HepG2 (cell line): ENCODE measurements around the gene KIF21B. TPM values are rescaled to one million over a fixed set of nuclear protein-coding genes. Genes with fewer than 3 reads are reported as not detected.

Experiments
- DZIP1 ChIP-seq: sonication (generic); formaldehyde crosslinking; IDR thresholded peaks from 2 replicates; pipeline ENCODE4 v1.5.0; 2020; ENCODE audit warnings: mild to moderate bottlenecking, missing genetic modification reagents
- ELF1 ChIP-seq: sonication (generic); formaldehyde crosslinking; IDR thresholded peaks from 2 replicates; pipeline ENCODE4 v1.4.0; 2020; ENCODE audit warnings: missing genetic modification reagents
- EP300 ChIP-seq, 3 experiments: sonication (generic) in 1 of 3; formaldehyde crosslinking in 1 of 3; IDR thresholded peaks; 2 replicates each; pipeline versions ENCODE4 v1.5.1 to v1.6.1; 2011 to 2020; ENCODE audit warnings: low read depth in 2 of 3, low read length in 2 of 3, borderline replicate concordance in 1 of 3, improper control_type of control experiment in 1 of 3, mild to moderate bottlenecking in 1 of 3, missing genetic modification reagents in 1 of 3, moderate library complexity in 1 of 3
- HNF4A ChIP-seq: sonication (generic); formaldehyde crosslinking; IDR thresholded peaks from 2 replicates; pipeline ENCODE4 v1.4.0; 2020; ENCODE audit warnings: missing genetic modification reagents
- NR2F2 ChIP-seq: IDR thresholded peaks from 2 replicates; pipeline ENCODE4 v1.6.1; 2012; ENCODE audit warnings: low read depth, inconsistent platforms, borderline replicate concordance
- NR2F6 ChIP-seq, 2 experiments: IDR thresholded peaks; 2 replicates each; pipeline ENCODE4 v1.6.1; 2016; ENCODE audit warnings: antibody characterized with exemption in 1 of 2, mild to moderate bottlenecking in 1 of 2
- RARA ChIP-seq: IDR thresholded peaks from 2 replicates; pipeline ENCODE4 v1.6.1; 2016; ENCODE audit warnings: missing genetic modification reagents, missing compliant biosample characterization
- RXRA ChIP-seq: sonication (generic); formaldehyde crosslinking; IDR thresholded peaks from 2 replicates; pipeline ENCODE4 v1.5.1; 2020; ENCODE audit warnings: missing genetic modification reagents
- polyA plus RNA-seq, 8 experiments: library from polyadenylated mRNA; depleted of rRNA in 3 of 8; stranded (reverse) in 7 of 8; unstranded in 1 of 8; fragments of >200 nt; fragmentation: Illumina TruSeq in 4 of 8; extraction: Trizol in 4 of 8; gene quantifications; 2 replicates each; pipeline versions ENCODE4 v1.2.1 to v1.2.3, GENCODE V29; 2011 to 2016; ENCODE audit warnings: low read depth in 4 of 8, missing spikeins in 1 of 8, mixed read lengths in 1 of 8; ENCODE audit not compliant: insufficient read depth in 1 of 8
- total RNA-seq, 5 experiments: library from RNA; depleted of rRNA; stranded (reverse); fragments of >200 nt; fragmentation: Illumina TruSeq; extraction: Trizol; gene quantifications; 2 replicates each; pipeline ENCODE4 v1.2.3, GENCODE V29; 2016; ENCODE audit warnings: low read depth in 1 of 5
- TF ChIP-seq, protein P1 (sequence below): IDR thresholded peaks from 2 replicates; pipeline ENCODE4 v1.6.1; 2018; ENCODE audit warnings: missing genetic modification reagents, mild to moderate bottlenecking, missing compliant biosample characterization

The KIF21B gene
- total and polyA plus RNA-seq, 2 of the 13 experiments (the other 11 are each of a cell fraction or from before 2014, with no cell fraction given), result 0.17 to 0.20 TPM

DNA sequence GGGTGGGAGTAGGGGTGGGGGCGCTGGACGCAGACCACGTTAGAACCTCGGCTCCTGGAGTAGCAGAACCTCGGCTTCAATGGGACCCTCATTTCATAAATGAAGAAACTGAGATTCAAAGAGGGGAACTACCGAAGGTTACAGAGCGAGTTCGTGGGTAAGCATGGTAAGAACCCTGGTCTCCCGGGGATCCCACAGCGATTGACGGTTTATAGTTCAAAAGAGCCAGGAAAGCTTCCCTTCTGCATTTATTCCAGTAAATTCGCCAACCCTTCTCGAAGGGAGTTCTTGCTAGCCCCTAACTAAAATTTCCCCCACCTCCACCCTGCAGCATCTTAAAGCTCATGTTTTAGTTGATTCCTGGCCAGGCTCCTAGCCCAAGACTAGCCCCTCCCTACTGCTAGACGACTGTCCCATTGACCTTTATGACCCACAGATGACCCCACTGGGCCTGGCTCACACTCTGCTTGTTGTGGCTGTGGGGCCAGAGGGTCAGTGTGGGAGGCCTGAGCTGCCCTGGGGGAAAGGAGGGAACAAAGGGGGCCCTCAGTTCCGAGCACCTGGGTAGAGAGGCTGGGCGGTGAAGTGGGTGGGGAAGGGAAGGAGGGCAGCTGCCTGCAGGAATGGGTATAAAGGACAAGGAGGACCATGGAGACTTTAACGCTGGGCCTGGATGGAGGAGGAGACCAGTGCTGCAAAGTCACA, 558 bp upstream of the KIF21B start (continued):
- TF ChIP-seq DZIP1 (CRISPR knock-in tag), result no peak
- peak; percentile 86 for TF ChIP-seq NR2F2
- peak; percentile 86 for TF ChIP-seq RXRA (CRISPR knock-in tag)
- peak; percentile 69; the same call in 1 of the 2 replicates for TF ChIP-seq NR2F6 (IDR thresholded peaks at IDR 0.05)
- peak; percentile 67; the same call in 1 of the 2 replicates for TF ChIP-seq NR2F6 (CRISPR knock-in tag; IDR thresholded peaks at IDR 0.05)
- peak; percentile 81 for TF ChIP-seq RARA (CRISPR knock-in tag)
- TF ChIP-seq HNF4A, result 0 out of 2 replicates have a peak, but pooled peaks have one; percentile 18
- peak in 1 of 2 experiments; percentile 28; a peak in 1 of 4 replicates for TF ChIP-seq EP300 (IDR thresholded peaks at IDR 0.05; ENCODE audit: low read depth in 2 of 2, low read length in 2 of 2)
- no peak for TF ChIP-seq EP300 (CRISPR knock-in tag; IDR thresholded peaks at IDR 0.05; ENCODE audit: borderline replicate concordance)
- no peak for TF ChIP-seq ELF1 (CRISPR knock-in tag)
- TF ChIP-seq, protein P1, sequence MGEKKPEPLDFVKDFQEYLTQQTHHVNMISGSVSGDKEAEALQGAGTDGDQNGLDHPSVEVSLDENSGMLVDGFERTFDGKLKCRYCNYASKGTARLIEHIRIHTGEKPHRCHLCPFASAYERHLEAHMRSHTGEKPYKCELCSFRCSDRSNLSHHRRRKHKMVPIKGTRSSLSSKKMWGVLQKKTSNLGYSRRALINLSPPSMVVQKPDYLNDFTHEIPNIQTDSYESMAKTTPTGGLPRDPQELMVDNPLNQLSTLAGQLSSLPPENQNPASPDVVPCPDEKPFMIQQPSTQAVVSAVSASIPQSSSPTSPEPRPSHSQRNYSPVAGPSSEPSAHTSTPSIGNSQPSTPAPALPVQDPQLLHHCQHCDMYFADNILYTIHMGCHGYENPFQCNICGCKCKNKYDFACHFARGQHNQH, result no peak
